Left renal cortex interstitium (tissue), 4 donors: ENCODE results near the gene CFAP68. TPM values are rescaled to one million over a fixed set of nuclear protein-coding genes. Genes with fewer than 3 reads are reported as not detected.

ENCODE experiments used
- DNase-seq, 4 donors: peaks; one replicate each; pipeline ENCODE4 v3.0.0-alpha.2; 2013; ENCODE audit warnings: low read depth in 4 of 4, low spot score in 2 of 4, missing footprints in 1 of 4
- polyA plus RNA-seq, 4 donors: library from polyadenylated mRNA; unstranded; fragments of 120-200 nt; gene quantifications; one replicate each; pipeline ENCODE4 v1.2.1, GENCODE V29; 2013; ENCODE audit not compliant: insufficient read length in 4 of 4

The CFAP68 gene, protein sequence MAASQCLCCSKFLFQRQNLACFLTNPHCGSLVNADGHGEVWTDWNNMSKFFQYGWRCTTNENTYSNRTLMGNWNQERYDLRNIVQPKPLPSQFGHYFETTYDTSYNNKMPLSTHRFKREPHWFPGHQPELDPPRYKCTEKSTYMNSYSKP
- polyA plus RNA-seq, result 10 to 100 TPM; 39.9 to 51.3 (median 43.6) TPM

DNA sequence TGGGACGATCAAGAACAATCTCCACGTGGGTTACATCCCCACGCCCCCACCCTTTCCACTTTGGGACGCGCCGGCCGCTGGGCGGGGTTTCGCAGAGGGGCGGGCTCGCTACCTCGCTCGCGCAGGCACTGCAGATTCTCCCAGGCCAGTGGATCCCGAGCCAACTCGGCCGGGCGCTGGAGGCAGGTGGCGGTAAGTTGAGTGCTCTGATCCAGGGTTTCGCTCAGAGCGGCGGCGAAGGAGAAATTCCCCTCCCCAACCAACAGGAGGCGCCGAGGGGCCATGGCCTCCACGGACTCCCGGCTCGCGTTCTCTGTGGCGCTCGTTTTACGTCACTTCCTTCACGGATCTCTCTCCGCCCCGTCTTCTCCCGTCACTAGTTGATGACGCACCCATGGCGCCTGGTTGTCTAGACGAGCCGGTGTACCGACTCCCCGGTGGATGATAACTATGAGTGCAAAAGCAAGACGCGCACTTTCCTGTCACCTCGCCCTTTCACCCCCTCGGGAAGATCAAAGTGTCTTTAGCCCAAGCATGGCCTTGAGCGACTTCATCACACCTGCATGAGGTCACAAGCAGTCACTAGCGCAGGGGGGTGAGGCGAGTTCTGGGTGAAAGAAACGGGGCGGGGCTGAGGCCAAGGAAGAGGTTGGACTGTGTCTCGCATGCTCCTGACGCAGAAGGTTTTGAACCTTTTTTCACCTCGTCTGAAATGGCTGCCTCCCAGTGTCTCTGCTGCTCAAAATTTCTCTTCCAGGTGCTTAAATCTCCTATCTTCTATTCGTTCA, at the start of gene CFAP68, which contains the start of gene FDXACB1:
Gene CFAP68 (plus strand): TSS at position 693 of the 788 bp plus-strand sequence. CDS start 20 bp downstream, at position 713.
Gene FDXACB1 (minus strand): TSS at position 317 of the 788 bp plus-strand sequence. CDS start 33 bp downstream, at position 284.
- peak; percentile 97 to 99 (median 98) for DNase-seq

DNA sequence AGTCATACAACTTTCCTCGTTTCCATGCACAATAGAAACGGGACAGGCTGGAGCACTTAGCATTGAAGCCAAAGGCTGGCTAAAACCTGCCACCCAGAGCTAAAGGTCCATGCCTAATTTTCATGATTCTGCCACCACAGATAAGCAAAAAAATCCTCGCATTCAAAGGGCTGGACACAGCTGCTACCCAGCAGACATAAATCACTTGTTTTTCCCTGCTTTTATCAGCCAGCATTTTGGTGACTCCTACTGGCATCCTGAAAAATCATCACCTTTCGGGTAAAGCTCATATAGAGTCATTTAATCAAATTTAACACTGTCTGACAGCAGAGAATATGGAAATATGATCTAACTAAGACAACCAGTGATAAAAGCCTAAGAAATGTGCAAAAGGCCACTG, 45.8 kb upstream of the CFAP68 start:
- no peak for DNase-seq

DNA sequence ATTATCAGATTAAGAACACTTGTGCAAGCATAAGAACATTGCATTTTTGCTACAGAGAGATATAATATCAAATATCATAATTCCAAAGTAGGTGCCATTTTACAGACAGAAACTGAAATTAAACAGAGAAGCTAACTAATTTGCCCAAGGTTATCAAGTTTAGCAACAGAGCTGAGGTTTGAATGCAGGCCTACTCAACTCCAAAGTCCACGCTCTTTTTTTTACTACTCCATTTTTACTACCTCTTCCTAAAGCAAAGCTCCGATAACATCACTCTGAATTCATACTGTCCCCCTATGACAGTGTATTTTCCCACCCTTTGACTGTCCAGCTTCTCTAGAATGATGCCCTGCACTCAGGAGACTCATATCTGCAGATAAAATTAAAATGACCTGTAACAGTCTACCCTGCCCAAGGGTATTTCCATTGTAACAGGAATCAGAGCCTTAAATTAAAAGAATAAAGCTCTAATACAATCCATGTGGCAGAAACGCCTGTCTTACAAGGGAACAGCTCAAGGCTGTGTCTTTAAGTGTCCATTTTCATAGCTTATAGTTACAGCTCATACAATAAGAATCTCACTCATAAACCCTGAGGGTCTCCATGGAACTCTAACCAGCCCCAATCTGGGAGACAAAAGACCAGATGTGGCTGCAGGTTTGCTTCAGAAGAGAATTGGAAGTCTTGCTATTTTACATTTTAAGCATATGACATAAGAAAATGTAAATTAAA, 44.7 kb upstream of the CFAP68 start:
- no peak for DNase-seq

DNA sequence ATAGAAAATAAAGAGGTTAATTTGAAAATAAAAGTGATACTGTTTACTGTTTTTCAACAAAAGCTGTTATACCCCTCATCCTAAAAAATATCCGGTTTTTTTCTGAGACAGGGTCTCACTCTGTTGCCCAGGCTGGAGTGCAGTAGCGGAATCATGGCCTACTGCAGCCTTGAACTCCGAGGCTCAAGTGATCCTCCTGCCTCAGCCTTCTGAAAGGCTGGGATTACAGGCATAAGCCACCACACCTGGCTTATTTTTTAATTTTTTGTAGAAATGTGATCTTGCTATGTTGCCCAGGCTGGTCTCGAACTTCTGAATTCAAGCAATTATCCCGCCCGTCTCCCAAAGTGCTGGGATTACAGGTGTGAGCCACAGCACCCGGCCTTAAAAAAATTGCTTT, 43.7 kb upstream of the CFAP68 start:
- no peak for DNase-seq

DNA sequence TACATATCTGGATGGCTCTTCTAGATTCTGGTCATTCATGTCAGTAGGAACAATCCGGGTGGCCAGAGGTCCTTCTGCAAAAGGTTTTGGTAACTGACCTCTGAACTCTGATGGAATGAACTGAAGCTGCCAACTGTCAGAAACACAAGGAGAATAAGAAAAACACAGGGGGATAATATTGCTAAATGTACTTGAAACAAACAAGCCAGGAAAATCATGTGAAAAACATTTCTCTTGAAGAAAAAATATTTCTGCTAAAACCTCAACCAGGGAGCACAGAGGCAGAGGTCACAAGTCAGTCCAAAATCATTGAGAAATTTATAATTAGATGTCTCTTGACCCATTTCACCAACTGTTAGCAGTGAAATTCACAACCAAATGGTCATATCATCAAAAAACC, 43.2 kb upstream of the CFAP68 start:
- DNase-seq, result no peak

DNA sequence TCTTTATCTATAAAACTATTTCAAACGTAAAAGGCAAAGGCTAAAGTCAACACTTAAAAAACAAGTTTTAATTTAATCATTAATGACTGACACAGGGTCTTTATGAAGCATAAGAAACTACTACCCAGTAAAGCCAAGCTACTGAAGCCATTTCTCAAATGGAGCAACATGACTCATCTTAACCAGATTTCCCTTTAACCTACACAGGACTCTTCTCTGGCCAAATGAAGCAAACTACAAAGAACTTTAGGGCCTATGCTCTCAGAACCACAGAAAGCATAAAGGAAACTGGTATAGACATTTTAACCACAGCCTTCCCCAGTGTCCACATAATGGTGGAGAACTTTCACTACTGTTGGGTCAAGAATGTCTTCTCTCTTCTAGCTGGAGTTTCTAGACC, 42.6 kb upstream of the CFAP68 start:
- no peak for DNase-seq

DNA sequence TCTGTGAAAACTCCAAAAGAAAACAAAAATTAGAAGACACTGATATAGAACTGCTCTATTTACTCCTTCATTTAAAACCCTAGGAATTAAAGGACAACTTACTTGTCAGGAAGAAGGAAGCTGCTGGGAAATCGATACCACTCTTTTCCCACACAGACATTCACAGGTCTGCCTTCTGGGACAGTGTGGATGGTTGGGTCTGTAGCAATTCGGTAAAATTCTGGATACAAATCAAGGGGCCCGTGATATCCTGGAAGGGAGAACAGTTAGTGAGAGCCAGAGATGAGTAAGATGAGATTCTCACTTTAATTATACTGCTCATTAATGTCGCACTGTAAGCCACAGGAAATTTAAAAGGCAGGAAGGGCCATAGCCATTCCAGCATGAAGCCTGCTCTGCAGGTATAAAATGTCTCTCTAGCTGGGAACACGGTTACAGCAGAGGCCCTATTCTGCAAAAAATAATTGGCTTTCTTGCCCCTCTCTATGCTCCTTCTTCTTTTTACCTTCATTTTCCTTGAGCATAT, 41.9 kb upstream of the CFAP68 start:
- DNase-seq, result no peak

DNA sequence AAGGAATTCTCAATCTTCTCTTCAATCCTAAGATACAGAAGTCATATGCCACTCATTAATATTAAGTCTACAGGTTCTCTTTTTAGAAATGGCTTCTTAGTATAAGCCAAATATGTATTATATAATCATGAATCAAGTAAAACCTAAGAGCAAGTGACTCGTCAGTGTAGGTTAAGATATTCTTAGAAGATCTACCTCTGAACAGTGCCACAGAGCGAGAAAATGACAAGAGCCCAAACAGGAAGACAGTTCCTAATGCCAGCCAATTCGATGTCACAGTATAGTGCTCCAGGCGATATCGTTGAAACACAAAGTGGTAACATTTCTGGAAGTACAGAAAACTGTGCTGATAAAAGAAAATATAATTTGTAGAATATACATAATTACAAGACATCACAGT, 41.3 kb upstream of the CFAP68 start:
- DNase-seq, result no peak

DNA sequence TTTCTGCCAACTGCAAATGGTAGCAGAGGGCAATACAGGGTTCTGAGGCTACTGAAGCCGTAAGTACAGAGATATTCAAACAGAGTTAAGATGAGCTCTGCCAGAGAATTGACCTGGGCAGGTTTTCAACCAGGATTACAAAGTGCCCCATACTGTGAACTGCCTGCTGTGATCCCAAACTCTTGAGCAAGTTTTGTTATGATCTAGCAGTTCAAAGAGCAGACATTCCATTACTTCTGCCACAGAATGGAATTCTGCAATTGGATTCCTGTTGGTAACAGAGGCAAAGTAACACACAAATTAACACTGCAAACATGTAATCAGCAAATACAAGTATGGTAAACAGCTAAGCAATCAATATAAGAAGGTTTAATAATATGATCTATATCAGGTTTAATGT, 39.2 kb upstream of the CFAP68 start:
- DNase-seq, result no peak

DNA sequence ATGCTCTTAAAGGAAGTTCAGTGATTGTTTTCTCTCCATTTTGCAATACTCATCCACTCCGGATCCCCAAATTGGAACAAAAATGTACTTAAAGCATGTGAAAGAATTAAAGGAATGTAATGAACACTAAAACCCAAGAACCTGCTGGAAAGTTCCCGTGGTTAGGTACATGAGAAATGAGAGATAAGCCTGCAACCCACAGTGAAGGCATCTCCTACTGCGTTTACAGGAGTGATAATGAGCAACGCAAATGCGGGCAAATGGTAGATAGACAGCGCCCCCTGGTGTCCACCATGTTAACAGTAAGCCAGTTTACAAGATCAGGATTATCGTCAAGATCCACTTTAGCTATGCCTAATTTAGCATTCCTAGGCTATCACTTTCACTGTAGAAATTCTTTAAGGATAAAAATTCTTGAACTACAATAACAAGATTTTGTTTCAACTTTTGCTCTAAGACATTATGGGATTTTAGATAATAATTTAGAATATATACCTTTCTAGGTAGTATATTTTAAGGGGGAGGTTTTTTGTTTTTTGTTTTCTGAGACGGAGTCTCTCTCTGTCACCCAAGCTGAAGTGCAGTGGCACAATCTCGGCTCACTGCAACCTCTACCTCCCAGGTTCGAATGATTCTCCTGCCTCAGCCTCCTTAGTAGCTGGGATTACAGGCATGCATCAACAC, 37.8 kb upstream of the CFAP68 start:
- peak; percentile 65 to 73 (median 66) for DNase-seq

DNA sequence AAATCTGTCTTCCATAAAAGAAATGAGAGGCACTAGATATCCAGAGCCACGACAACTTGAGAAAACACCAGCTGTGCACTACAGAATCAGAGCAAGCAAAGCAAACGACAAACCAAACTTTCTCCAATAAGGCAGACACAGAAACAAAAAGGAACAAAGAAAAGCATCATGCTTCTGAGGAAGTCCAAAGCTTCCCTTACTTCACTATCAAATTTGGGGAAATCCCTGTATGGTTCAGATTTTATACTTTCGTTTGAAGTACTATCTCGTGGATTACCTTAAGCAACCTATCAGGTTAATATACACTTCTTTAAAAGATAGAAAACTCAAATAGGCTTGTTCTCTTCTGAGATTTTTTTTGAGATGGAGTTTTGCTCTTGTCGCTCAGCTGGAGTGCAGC, 35.7 kb upstream of the CFAP68 start:
- DNase-seq, result no peak

DNA sequence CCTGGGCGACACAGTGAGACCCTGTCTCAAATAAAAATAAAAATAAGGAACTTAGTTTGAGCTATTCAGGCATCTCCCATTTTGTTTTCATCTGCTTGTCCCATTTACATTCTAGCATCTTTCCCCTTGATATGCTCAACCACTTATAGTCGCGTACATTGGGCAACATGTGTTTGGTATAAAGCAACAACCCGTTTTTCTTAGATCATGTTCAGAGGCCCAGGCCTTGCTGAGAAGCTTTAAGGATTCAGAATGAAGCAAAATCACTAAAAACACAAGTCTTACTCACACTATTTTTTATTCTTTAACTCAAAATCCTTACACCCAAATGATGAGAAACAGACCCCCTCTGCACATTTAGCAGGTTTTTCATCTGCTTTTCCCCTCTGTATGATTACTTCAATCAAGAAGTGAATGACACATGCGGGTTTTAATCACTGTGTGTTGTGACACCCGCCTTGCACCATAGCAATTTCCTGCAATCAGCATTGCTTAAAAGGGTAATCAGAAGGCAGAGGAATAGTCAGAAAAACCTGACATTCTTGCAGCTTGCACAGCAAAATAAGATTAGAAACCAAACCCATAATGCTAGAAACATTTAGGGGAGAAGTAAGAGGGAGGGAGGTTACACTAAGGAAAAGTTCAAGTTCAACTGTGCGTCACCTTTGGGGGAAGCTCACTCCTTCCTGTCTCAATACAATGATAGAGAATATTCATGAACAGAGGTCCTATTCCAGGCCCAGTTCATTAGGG, 33.9 kb upstream of the CFAP68 start:
- DNase-seq, result no peak

DNA sequence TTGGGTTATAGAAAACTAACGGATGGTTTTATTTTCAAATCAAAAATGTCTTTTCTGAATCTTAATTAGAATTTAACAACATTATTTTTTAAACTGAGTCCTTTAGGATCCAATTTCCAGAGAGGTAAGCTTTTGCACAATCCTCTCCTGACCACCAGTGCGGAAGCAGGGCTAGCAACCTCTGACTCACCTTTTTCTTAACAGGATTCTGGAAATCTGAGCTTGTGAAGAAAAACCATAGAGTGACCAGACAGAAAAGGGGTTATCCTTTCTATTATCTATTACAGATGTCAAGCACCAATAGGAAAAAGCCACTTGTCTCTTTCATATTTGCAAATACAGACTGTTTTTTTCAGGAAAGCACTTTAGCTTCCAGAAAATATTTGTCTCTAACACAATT, 33.3 kb upstream of the CFAP68 start:
- DNase-seq, result no peak

DNA sequence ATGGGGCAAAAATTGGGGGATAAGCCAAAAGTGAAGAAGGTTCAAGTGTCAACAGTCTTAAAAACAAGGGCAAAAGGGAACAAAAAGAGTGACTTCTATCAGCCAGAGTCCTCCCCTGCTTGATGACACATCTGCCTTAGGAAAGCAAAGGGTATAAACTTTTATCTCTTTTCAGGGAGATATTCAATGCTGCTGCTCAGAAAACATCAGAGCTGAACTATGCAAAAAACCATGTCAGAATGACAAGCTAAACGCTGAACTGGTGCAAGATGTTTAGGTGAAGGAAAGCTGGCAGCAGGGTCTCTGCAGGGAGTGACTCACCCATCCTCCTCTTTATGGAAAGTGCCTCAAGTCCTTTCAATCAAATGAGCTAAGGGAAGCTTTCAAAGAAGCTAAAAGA, 32.7 kb upstream of the CFAP68 start:
- no peak for DNase-seq

DNA sequence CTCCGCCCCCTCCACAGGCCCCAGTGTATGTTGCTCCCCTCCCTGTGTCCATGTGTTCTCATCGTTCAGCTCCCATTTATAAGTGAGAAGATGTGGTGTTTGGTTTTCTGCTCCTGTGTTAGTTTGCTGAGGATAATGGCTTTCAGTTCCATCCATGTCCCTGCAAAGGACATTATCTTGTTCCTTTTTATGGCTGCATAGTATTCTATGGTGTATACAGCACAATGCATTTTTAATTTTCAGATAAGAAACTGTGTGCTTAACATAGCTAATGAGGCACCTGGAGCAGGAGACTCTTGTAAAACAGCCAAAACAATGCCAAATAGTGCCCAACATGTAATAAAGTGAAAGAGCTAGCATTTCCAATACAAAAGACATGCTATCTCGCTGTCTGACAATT, 29.7 kb upstream of the CFAP68 start:
- no peak for DNase-seq

DNA sequence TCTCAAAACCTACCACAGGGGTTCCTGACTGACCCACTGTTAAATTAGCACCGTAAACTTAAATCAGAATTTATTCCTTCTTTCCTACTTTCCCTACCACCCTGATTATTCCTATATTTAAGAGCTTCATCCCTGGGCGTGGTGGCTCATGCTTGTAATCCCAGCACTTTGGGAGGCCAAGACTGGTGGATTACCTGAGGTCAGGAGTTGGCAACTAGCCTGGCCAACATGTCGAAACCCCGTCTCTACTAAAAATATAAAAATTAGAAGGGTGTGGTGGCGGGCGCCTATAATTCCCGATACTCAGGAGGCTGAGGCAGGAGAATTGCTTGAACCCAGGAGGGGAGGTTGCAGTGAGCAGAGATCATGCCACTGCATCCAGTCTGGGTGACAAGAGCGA, 28.3 kb upstream of the CFAP68 start:
- DNase-seq, result no peak

DNA sequence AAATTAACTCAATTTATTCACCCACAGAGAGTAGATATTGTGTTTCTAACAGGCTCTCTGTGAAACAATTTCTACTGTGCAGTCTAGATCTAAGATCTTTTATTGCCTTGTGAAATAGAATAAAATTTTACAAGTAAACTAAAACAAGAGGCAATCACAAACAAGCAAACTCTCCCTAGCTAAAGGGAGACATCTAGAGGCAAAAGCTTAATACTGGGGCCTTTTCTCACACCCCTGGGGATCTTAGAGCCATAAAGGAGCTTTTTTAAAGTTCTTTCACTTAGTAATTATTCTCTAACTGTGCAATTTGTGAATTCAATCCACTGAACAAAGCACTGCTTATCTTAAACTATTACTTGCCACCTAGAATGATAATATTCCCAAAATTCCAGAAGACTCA, 27.7 kb upstream of the CFAP68 start:
- DNase-seq, result no peak

DNA sequence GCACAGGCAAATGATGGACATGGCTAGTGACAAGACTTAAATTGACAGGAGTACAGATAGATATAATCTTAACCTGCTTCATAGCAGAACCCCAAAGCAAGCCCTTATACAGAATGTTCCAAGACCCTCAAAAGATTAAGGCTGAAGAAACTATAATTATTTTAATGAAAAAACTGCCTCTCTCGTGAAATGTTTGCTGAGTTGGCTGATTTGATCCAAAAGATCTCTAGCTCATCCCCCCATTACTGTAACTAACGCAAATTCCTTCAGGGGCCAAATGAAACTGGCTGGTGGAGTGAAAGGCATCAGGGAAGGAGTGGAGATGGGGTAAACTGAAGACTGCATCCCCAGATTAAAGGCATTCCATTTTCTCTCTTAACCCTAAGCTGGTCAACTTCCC, 27.2 kb upstream of the CFAP68 start:
- DNase-seq, result no peak

DNA sequence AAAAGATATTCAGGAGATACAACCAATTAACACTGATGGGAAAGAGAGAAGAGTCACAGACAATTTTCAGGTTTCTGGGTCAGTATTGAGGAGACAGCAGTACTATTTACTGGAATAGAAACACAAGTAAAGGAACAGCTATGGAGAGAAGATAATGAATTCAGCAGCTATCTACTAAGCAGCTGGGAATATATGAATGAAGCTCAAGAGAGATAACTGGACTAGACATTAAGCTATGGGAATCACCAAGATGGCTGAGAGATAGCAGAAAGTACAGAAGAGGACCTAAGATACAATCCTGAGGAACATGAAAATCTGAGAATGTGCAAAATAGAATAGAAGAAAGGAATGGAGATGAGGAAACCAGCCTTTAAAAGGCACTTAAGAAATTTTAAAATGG, 23.8 kb upstream of the CFAP68 start:
- no peak for DNase-seq

DNA sequence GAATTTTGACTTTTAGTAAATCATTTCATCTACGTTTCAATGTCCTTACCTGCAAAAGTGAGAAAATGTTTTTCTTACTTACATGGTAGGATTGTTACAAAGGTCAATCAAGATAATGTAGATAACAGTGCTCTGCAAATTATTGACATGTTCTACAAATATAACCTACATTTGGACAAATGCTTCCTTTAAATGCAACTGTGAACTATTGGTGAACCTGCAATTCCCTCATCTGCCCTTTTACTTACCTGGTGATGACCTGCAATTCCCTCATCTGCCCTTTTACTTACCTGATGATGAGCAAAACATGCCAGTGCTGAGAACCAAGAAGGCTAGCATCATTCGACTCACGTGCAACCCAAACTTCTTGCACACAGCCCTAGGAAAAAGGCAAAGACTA, 19.1 kb upstream of the CFAP68 start:
- DNase-seq, result no peak
